Hepatic stellate cell (primary cell): Measurements from ENCODE around the gene SCN1B.

Experiments used
- DNase-seq: peaks from one replicate; pipeline ENCODE4 v3.0.0; 2011; ENCODE audit warnings: low spot score

SCN1B gene

GRCh38 chr19:35053667-35054293, 23.5 kb downstream of the SCN1B start:
- DNase-seq, result no peak

DNA sequence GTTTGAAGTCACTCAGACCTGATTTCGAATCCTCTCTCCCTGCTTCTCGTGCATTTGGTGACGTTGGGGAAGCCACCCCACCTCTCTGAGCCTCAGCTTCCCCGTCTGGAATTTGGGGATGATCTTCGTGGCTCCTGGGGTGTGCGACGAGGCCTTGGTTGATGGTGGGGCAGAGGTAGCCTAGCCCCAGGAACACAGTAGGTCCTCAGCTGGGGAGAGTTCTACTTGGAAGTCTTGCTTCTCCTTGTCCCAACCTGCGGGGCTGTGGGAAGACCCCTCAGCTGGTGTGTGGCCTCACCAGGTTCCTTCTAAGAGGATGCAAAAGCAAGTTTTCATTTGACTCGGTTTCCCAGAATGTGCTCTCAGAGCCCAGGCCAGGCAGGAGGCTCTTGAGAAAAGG, 24.4 kb downstream of the SCN1B start:
- no peak for DNase-seq

DNA sequence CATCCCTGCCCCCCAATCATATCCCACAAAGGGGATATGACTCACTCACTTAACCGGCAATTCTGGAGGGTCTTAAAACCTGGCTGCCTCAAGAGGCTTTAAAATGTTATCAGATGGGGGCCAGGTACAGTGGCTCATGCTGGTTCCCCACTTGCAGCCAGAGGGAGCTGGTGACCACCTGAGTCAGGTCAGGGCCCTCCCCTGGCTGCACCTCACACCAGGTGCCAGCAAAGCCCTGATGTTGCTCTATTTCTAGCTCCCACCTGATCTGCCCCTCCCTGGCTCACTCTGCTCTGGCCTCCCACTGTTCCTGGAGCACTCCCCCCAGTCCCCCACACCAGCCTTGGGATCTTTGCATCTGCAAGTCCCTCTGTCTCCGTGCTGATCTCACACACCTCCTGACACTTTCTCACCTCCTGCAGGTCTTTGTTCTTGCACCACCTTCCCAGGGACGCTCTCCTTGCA, 25.5 kb downstream of the SCN1B start:
- no peak for DNase-seq

DNA sequence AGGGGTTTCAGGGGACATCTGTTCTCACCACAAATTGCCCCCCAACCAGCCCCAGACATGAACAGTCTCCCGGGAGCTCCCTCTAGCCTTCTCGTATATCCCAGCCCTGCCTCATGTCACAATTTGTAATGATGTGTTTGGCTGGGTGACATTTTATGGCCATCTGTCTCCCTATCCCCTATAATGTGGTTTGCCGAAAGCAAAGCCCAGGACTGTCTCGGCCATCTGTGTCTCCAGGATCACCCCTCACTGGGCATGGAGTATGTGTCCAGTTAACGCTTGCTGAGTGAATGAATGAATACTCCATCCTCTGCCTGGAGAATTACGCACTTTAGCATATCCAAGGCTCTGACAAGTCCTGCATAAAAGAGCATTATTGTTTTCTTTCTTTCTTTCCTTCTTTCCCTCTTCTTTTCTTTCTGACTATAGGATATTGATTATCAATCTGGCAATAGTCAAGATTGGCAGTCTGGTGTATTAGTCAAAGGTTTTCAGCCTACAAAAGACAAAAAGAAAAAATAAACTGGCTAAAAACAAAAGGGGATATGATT, 26.3 kb downstream of the SCN1B start:
- no peak for DNase-seq

GRCh38 chr19:35058370-35058769, 28.1 kb downstream of the SCN1B start:
- no peak for DNase-seq

DNA sequence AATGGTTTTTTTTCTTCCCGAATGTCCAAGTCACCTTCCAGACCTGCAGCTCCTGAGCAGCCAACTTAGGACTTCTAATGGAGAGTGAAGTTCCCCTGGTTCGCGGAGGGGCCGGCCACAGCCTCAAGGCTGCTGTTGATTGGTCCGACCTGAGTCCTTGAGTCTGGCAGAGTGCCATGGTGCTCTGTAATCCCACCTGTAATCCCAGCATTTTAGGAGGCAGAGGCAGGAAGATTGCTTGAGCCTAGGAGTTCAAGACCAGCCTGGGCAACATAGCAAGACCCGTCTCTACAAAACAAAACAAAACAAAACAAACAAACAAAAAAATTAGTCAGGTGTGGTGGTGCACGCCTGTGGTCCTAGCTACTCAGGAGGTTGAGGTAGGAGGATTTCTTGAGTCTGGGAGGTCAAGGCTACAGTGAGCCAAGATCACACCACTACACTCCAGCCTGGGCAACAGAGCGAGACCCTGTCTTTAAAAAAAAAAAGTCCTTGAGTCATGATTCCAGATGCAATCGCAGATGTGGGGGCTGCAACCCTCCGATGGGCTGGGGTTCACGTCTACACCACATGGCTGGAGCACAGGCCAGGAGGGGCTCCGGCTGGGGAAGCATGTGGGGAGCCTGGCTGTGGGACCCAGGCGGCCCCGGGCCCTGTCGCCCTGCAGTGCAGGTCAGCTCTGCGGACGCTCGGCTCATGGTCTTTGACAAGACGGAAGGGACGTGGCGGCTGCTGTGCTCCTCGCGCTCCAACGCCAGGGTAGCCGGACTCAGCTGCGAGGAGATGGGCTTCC, 28.9 kb downstream of the SCN1B start:
- DNase-seq, result no peak

- DNase-seq, result no peak
These were observed 29.5 kb downstream of the SCN1B start for GRCh38 chr19:35059799-35060091.

GRCh38 chr19:35060160-35060855, 30.0 kb downstream of the SCN1B start:
- no peak for DNase-seq

DNA sequence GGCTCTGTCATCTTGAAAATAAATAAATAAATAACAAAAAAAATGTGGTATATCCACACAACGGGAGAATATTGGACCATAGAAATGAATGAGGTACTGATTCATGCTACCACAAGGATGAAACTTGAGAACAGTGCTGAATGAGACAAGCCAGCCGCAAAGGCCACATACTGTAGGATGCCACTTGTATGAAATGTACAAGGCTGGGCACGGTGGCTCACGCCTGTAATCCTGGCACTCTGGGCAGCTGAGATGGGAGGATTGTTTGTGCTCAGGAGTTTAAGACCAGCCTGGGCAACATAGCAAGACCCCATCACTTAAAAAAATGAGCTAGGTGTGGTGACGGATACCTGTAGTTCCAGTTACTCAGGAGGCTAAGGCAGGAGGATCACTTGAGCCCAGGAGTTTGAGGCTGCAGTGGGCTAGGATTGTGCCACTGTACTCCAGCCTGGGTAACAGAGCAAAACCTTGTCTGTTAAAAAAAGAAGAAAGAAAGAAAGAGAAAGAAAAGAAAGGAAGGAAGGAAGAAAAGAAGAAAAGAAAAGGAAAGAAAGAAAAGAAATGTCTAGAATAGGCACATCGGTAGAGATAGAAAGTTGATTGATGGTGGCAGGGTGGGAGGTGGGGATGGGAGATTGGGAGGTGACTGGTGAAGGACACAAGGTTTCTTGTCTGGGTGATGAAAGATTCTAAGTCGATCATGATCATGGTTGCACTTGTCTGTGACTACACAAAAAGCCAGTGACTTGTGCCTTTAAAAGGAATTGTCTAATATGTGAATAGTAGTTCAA, 31.5 kb downstream of the SCN1B start:
- DNase-seq, result no peak

- DNase-seq, result no peak
These were observed 32.7 kb downstream of the SCN1B start for GRCh38 chr19:35062942-35063341.

- peak; percentile 51 for DNase-seq
These were observed 33.9 kb downstream of the SCN1B start for GRCh38 chr19:35063940-35064818.

DNA sequence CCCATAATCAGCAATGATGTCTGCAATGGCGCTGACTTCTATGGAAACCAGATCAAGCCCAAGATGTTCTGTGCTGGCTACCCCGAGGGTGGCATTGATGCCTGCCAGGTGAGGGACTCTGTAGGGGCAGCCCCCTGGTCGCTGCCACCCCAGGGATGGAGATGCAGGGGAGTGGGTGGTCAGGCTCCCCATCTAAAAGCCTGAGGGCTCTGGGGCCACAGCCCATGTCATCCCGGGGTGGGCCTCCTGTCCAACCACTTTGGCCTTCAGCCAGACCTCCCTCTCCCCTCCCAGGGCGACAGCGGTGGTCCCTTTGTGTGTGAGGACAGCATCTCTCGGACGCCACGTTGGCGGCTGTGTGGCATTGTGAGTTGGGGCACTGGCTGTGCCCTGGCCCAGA, 35.3 kb downstream of the SCN1B start:
- DNase-seq, result no peak

DNA sequence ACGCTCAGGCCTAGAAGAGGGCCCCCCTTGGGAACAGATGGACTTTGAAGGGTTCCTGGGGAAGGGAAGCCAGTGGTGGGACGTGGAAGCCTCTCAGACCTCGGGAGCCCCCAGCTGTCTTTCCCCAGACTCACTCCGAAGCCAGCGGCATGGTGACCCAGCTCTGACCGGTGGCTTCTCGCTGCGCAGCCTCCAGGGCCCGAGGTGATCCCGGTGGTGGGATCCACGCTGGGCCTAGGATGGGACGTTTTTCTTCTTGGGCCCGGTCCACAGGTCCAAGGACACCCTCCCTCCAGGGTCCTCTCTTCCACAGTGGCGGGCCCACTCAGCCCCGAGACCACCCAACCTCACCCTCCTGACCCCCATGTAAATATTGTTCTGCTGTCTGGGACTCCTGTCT, 35.9 kb downstream of the SCN1B start:
- no peak for DNase-seq

- peak; percentile 87 for DNase-seq
These were observed 36.7 kb downstream of the SCN1B start for GRCh38 chr19:35066691-35067563.

DNA sequence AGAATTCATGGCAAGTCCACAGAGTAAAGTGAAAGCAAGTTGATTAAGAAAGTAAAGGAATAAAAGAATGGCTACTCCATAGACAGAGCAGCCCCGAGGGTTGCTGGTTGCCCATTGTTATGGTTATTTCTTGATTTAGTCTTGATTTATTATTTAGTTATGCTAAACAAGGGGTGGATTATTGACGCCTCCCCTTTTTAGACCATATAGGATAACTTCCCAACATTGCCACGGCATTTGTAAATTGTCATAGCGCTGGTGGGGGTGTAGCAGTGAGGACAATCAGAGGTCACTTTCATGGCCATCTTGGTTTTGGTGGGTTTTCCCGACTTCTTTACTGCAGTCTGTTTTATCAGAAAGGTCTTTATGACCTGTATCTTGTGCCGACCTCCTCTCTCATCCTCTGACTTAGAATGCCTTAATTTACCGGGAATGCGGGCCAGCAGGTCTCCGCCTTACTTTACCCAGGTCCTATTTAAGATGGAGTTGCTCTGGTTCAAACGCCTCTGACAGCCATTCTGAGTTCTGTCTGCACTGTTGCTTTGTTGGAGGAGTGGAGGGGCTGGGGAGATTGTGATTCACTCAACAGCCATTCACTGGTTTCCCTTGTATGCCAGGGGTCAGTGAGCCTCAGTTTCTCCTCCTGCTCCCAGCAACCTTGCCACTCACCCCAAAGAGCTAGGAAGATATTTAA, 38.8 kb downstream of the SCN1B start:
- no peak for DNase-seq

- DNase-seq, result no peak
These were observed 39.4 kb downstream of the SCN1B start for GRCh38 chr19:35069696-35070095.

- DNase-seq, result no peak
These were observed 40.2 kb downstream of the SCN1B start for GRCh38 chr19:35070471-35070870.

DNA sequence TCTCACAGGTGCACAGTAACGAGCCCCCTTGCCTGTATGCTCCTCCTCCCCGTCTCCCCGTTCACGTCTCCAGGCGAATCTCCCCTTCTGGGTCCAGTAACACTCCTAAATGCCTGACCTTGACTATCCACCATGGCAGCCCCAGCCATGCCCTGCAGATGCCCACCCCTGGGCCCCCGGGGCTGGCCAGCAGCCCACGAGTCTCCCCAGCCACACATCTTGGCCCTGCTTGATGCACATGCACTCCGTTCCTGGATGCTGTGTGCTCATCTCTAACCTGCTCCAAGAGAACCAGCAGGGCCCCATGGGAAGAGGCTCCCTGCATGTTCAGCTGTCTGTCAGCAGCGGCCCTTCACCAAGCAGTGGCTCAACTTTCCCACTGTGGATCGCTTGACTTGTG, 43.2 kb downstream of the SCN1B start:
- DNase-seq, result no peak

GRCh38 chr19:35073941-35074340, 43.7 kb downstream of the SCN1B start:
- DNase-seq, result no peak
